Stimulated activated CD4-positive, alpha-beta T cell treated with anti-CD3 and anti-CD28 coated beads, Interleukin-1b, Interleukin-23, amount 100 ng/mL, for 48 hours (primary cell): Measurements from ENCODE around the gene PLD6.

Source experiments
- DNase-seq: peaks from one replicate; pipeline ENCODE4 v3.0.0-alpha.2; 2020

Gene PLD6

GRCh38 chr17:17152385-17152784 is 53.7 kb downstream of the PLD6 start:
- no peak for DNase-seq

GRCh38 chr17:17151962-17152361 is 54.2 kb downstream of the PLD6 start:
- peak; percentile 39 for DNase-seq

GRCh38 chr17:17151541-17151940 is 54.6 kb downstream of the PLD6 start:
- DNase-seq, result no peak

- DNase-seq, result peak; percentile 40
Observed at GRCh38 chr17:17151055-17151454, 55.1 kb downstream of the PLD6 start.
